NCI-H187 treated with DMSO at 0.1 percent for 48 hours (cell line): Measurements from ENCODE around the gene FGD5.
"Not testable (repeated sequence)": the region's sequence is repeated elsewhere in the genome, so short reads cannot be mapped to it uniquely, and the experiment has no call there.

Source experiments
- DNase-seq: peaks from one replicate; lab custom pipeline; 2025; lab: John Stamatoyannopoulos, UW

FGD5 gene

DNA sequence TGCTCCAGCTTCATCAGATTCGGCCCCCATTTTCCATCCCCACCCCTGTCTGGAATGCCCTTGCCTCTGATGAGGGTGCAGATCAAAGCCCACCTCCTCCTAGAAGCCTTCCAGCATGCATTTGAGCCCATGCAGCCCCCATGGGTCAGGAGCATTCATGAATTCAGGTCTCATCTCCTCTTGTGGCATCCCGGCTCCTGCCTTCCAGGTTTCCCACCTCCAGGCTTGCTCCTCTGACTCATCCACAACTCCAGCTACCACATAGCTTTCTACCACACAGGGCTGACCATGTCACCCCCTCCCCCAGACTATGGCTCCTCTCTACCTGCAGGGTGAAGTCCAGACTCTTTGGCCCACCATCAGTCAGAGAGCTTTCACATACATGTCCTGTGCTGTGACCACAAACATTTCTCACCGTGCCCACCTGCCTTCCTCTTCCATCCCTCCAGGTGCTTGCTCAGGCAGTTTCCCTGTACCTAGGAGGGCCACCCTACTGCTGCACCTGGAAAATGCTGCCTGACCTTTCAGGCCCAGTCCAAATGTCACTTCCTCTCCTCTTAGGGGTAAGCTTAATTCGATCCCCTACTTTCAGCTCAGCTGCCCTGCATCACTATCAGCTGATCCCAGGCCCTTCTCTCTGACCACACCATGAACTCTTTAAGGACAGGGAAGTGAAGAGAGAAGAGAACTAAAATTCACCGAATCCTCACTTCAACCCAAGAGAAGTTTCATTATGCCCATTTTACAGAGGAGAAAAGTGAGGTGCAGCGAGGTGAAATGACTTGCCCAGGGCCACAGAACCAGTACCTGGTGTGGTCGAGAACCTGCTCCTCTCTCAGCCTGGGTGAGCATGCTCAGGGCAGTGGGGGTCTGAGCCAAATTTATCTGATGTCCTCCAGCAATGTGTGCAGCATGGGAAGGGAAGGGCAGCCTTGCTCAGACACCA lies 13.7 kb upstream of the FGD5 start:
- no peak for DNase-seq

DNA sequence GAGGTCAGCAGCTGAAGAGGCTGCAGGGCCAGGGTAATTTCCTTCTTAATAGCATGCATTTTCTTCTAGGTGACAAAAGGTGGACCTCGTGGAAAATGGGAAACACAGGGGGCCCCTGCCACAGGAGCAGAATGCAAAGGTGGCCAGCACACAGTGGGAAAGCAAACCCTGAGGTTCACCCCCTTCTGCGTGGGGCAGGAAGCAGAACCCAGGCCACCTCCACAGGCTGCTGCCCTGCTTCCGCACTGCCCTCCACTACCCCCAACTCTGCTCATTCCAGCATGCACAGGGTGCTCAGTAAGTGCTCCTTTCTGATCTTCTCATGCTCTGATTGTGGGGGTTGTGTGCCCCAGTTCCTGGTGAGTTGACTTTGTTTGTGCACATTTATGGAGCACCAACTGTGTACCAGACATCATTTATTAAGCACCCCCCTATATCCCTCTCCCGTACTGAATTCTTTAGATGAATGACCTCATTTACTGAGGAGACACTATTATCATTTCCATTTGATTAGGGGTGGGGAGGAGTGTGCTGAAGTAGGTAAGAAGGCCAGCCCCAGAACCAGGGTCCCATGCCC lies 12.7 kb upstream of the FGD5 start:
- DNase-seq: no peak

DNA sequence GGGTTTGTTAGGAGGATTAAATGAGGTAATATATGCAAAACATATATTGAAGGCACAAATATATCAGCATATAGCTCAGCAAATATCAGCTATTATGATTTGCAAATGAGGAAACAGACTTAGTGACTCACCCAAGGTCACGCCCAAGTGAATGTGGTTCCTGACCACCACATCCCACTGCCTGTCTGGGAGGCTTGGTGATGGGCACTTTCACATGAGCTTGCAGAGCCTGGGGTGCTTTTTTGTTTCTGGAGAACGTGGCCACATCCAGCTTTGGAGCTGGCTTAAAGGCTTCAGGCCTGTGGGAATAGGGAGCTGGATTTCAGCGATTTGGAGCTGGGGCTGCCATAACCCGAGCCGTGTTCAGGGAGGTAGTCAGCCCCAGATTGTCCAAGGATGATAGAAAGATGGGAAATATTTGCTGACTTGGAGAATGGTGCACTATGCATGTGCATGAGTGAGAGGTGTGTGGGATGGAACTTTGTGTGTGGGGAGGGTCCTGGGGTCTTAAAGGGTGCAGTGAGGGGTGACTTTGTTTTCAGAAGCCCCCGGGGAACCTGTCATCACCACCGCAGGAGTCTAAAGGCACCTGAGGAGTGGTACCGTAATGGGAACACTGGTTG lies 12.0 kb upstream of the FGD5 start:
- no peak for DNase-seq

DNA sequence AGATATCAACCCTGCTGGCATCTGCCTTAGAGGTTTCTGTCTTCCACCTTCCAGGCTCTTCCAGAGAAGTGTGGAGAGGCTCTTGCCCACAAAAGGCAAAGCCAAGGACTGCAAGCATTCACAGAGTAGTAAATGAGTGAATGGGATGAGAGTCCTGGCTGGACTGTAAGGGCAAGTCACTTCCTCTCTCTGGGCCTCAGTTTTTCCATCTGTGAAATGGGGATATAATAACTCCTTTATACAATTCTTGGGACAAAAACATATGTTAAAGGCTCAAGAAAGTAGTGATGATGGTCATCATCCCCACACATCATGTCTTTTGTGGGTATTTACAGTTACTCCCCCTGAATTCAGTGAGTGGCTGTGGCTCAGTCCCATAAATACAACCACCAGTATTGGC lies 10.7 kb upstream of the FGD5 start:
- no peak for DNase-seq

DNA sequence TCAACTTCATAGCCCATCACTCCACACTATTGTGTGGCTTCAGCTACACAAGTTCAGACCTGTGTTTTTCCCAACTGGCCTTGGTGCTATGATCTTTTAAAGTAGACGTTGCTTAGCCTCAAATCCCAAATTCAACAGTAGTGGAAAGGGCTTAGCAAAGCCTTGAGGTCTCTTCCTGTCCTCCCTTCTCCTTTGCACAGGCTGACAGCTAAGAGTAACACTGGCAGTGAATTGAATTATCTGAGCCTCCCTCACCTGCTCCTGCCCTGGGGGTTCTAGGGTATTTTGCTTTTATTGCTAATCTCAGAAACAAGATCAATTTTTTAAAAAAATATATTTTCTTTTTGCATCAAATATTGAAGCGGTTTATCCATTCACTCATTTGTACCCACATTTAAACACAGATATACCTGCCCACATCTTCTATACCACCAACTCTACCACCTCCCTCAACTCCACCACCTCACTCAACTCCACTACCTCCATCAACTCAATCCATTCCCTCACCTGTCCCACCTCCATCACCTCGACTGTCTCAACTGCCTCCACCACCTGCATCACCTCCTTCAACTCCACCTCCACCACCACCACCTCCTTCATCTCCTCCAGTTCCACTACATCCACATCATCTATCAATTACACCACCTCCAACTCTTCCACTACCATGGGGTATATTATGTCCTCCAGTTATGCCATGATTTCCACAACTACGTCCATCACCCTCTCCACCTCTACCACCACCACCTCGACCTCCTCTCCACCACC lies 10.1 kb upstream of the FGD5 start:
- DNase-seq: no peak

DNA sequence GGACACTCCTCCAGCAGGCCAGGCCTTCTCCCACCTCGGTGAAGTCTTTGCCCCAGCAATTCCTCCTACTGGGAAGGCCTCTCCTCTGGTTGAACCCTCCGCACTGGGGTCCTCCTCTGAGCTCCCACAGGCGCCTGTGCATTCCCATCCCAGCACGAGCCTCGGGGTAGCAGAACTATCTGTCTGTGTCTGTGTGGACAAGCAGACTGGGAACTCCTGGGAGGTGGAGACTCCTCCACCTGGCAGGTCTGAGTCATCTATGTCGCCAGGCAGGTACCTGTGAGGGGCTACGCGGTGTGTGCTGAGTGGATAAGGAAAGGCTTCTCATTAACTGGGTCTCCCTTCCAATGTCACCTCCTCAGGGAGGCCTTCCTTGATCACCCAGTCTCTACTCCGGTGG lies 9.2 kb upstream of the FGD5 start:
- not testable (repeated sequence) for DNase-seq

DNA sequence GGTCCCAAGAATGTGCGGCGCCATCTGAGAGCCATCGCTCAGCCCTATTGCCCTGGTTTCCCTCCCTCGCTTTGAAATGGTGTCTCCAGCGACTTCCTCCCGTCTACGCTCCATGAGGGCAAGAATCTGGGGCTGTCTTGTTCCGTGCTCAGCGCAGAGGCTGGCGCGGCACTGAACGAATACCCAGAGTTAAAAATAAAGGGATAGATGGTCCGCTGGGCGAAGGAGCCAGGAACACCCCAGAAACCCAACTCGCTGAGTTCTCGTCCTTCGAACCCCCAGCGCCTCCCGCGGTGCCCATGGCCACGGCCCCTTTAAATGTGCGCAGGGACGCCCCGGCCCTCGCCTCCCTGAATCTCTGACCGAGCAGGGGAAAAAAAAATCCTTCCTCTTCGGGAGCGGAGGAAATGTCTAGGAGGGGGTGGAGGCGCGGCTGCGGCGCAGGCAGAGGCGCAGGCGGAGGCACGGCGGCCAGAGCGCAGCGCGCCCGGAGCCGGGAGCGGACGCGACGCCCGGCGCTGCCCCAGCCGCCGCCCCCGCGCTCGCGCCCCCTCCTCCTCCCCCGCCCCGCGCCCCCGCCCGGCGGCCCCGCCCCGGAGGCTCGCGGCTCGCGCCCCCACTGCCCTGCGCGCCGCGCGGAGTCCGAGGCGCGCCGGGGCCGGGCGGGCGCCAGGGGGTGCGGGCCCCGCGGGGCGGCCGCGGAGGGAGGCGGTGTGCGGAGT lies 8.5 kb upstream of the FGD5 start:
- no peak for DNase-seq

DNA sequence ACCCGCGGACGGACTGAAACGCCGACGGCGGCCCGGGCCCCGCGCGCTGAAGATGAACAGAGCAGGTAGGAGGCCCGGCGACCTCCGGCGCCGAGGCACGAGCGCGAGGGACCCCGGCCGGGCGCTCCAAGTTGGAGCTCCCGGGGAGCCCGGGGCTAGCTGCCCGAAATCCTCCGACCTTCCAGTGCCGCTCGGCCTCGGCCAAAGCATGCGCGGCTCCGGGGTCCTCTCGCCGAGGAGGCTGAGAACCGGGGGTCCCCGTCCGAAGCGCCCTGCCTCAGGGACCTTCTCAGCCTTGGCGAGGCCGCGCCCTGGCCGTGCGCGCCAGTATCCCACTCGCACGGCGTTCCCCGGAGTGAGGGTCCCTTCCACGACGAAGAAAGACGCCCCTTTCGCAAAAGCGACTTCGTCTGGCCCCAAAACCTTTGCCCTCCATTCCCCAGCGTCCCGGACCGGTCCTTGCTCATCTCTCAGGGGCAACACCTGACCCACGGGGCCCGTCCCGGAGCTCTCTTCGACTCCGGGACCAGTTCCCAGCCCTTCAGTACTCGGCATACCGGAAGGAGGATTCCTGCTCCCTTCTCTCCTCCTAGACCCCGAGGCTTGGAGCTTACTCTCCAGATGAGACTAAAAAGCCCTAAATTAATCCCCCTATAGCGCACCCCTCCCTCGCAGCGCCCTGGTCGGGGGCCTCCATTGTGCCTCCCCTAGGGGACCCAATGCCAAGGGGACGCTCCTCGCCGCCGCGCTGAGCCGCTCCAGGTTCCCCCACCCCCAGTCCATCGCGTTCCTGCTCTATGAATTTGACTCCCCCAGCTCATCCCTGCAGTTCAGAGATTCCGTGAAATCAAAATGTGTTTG lies 7.7 kb upstream of the FGD5 start:
- DNase-seq: no peak

DNA sequence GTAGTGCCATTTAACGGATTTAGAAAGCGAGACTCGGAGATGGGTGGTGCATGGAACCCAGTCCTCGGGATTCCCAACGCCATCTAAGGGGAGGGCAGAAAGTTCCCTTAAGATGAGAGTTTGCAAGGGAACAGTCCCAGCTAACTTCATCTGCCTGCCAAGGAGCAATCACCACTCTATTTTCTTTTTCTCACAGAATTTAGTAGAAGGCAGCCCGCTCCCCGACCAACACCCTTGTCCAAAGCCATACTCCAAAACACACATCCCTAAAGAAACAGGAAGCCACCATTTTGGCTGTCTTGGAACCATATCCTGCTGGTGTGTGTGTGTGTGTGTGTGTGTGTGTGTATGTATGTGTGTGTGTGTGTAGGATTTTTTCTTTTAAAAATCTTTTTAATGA lies 7.1 kb upstream of the FGD5 start:
- no peak for DNase-seq

DNA sequence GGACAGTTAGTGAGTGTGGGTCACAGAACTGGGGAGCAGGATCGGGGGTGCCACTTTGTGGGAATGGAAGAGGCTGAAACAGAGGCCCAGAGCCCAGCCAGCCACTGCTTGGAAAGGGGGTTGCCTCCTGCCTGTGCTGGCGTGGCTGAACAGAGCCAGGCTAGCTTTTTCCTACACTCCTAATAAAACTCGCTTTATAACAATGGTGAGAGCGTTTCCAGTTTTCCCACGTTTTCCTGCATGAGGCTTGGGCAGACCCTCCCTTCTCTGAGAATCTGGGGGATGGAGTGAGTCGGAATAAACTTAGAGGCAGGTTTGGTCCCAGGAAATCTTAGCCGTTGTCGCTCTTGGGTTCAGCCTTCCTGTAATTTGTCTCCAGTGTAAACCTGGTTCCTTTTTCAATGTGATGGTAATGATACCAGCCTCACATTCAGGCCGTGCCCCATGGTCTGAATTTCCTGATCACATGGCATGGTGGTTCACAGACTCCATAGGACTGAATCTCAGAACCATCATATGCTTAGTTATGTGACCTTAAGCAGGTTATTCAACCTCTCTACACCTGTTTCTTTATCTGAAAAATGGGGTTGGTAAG lies 6.5 kb upstream of the FGD5 start:
- no peak for DNase-seq

DNA sequence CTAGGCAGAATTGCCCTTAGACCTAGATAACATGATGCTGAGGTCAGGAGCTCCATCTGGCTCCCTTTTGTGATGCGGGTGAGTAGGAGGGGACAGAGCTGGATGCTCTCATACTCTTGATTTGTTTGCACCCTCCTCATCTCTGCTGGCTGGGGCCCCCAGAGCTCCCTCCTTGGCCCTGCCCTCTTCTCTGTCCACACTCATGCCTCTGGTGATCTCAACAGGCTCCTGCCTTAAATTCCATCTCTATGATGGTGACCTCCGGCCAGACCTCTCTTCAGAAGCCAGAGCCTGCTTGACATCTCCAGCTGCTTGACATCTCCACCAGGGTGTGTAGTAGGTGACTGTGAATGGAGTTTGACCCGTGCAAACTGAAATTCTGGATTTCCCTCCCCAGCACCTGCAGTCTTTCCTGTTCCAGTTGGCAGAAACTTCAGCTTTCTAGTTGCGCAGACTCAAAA lies 4.3 kb upstream of the FGD5 start:
- DNase-seq: no peak

DNA sequence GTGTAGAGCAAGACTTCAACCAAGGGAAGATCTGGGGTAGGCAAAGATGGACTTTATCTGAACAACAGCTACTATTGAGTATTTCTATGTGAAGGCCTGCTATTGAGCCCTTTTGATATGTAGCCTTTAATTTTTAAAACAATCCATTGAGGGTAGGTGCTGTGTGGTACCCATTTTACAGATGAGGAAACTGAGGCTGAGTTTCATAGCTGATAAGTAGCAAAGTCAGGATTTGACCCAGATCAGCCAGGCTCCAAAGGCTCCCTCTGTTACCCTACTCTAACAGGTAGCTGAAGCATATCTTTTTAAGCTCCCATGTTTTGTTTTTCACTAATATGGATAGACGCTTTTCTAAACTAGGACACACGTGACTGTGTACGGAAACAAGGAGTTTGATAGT lies 2.4 kb upstream of the FGD5 start:
- DNase-seq: no peak

DNA sequence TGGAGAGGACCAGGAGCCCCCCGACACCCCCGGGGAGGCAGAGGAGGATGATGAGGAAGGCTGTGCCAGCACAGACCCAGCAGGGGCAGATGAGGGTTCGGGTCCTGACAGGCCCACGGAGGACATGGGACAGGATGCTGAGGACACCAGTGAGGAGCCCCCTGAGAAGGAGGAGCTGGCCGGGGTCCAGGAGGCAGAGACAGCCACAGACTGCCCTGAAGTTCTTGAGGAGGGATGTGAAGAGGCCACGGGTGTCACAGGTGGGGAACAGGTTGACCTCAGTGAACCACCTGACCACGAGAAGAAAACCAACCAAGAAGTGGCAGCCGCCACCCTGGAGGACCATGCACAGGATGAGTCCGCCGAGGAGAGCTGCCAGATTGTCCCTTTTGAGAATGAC lies 909 bp downstream of the FGD5 start:
- DNase-seq: no peak

DNA sequence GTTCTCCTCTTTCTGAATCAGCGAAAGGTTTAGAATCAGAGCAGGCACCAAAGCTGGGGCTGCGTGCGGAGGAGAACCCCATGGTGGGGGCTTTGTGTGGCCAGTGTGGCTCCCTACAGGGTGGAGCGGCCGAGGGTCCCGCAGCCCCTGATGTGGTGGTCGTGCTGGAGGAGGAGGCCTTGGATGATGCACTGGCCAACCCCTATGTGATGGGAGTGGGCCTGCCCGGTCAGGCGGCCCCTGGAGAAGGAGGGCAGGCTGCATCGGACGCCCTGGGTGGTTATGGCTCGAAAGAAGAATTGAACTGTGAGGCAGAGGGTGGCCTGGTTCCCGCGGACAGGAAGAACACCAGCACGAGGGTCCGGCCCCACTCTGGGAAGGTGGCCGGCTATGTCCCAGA lies 1.4 kb downstream of the FGD5 start:
- no peak for DNase-seq

DNA sequence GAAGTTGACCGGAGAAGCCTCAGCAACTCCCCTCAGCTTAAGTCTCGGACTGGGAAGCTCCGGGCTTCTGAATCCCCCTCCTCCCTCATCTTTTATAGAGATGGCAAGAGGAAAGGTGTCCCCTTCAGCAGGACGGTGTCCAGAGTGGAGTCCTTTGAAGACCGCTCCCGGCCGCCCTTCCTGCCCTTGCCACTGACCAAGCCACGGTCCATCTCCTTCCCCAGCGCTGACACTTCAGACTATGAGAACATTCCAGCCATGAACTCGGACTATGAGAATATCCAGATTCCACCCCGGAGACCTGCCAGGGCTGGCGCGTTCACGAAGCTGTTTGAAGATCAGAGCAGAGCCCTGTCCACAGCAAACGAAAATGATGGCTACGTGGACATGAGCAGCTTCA lies 2.4 kb downstream of the FGD5 start:
- no peak for DNase-seq

DNA sequence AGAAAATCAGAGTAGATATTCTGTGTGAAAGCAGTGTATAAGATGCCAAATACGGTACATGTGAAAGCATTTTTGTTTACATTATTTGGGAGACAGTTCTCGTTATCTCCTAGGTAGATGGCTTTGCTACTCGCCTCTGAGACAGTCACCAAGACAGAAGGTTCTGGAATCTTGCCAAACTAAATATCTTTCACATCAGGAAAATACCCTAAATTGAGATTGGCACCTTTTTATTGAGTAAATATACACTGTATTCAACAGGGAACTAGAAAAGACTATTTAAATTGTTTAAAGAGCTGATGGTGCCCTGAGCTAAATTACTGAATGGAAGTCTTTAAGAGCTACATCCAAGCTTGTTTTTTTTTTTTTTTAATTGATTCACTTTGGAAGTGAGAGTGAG lies 3.4 kb downstream of the FGD5 start:
- DNase-seq: no peak

DNA sequence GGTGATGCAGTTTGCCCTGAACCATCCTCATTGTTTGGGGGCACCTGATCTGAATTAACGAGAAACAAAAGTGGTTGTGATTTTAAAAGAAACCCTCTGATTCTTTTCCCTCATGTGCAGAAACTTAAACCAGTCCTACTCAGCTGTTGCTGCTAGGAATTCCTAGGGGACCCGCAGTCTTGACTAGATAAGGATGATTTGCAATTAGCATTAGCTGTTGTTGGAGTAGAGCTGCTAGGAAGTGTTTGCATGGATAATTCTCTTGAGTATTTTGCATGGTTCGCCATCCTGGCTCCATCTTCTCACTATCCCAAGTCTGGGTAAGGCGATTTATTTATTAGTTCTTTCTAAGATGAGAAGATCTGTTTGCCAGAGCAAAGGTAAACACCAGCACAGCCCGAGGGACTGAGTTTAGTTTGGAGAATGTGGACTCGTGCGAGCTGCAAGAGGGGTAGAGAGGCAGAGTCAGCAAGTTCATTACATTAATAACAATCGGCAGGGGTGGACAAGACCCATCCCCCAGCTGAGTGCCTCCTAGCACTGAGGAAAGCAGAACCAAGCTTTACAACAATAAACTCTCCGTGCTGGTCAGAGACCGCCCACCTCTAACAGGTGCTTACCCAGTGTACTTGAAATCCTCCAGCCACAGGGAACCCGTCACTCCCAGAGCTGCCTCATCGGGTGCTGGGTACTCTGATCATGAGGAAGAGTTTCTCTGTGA lies 4.1 kb downstream of the FGD5 start:
- no peak for DNase-seq

DNA sequence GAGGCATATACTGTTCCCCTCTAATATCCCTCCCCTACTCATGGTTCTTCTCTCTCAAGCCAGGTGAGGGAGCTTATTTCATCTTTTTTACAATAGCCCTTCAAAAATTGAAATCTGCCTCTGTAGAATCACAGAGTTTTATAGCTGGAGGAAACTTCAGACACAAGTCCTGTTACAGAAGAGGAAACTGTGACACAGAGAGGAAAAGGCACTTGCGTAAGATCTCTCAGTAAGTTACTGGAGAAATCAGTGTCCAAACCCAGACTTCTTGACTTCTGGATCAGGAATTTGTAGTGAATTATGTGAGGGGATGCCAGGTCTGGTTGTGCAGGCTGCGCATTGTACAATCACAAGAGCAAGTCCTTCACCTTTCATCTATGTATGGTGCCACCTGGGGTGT lies 4.6 kb downstream of the FGD5 start:
- no peak for DNase-seq

DNA sequence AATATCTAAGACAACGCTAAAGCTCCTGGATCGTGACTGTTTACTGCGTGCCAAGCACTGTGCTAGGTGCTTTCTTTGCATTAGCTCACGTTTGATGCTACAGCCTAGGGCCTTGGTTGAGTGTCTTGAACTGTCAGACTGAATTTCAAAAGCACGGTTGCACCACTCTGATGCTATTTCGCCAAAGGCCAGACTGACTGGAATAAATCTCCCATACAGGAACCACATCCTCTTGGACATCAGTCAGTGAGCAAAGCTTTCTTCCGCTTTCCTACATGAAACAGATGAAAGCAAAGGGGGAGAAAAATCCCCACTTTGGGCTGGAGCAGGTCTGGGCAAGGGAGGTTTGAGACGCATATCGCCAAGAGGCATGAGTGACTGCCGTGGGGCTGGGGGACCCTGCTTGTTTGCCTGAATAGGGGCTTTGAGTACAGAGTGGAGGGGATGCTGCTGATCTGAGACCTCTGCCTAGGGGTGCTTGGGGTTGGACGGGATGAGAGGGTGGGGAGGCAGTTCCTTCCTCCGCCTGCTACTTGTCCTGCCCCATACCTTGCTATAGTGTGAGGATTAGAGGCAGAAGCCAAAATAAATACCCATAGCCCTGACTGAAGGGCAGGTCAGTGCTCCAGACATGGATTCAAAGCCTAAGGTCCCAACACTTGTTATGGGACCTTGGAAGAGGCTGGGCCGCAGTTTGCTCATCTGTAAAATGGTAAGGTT lies 5.3 kb downstream of the FGD5 start:
- DNase-seq: no peak
